HepG2 (cell line): ENCODE data around the gene EMC9. TPM values are rescaled to one million over a fixed set of nuclear protein-coding genes. Genes with fewer than 3 reads are reported as not detected.
A peak's percentile ranks its signal among the peaks of the same experiment; 100 is the strongest.

Experiments
- HNF4G ChIP-seq, 2 experiments: sonication (generic) in 1 of 2; formaldehyde crosslinking in 1 of 2; IDR thresholded peaks; 2 replicates each; pipeline versions ENCODE4 v1.4.0 to v1.6.1; 2011 to 2020; ENCODE audit warnings: borderline replicate concordance in 2 of 2, low read depth in 2 of 2, mild to moderate bottlenecking in 2 of 2, low read length in 1 of 2, missing genetic modification reagents in 1 of 2, moderate library complexity in 1 of 2
- HOXA9 ChIP-seq: sonication (generic); formaldehyde crosslinking; IDR thresholded peaks from 2 replicates; pipeline ENCODE4 v1.8.1; 2022; ENCODE audit warnings: missing genetic modification reagents, mild to moderate bottlenecking, moderate library complexity, borderline replicate concordance
- KAT7 ChIP-seq: IDR thresholded peaks from 2 replicates; pipeline ENCODE4 v1.6.1; 2018; ENCODE audit warnings: borderline replicate concordance, missing compliant biosample characterization
- MNT ChIP-seq: fragments of 450-650 bp; IDR thresholded peaks from 2 replicates; pipeline ENCODE4 v1.6.1; 2016
- NCOA5 ChIP-seq: sonication (generic); formaldehyde crosslinking; IDR thresholded peaks from 2 replicates; pipeline ENCODE4 v1.4.0; 2020; ENCODE audit warnings: missing genetic modification reagents
- NFE2 ChIP-seq: sonication (generic); formaldehyde crosslinking; IDR thresholded peaks from 2 replicates; pipeline ENCODE4 v1.4.0; 2020; ENCODE audit warnings: missing genetic modification reagents
- TAF15 ChIP-seq: fragments of 200-400 bp; formaldehyde crosslinking; IDR thresholded peaks from one replicate; pipeline ENCODE4 v1.6.1; 2018; ENCODE audit warnings: mild to moderate bottlenecking, low read depth, low read length; ENCODE audit not compliant: poor library complexity, severe bottlenecking
- TEAD3 ChIP-seq: optimal IDR thresholded peaks from 2 replicates; pipeline ENCODE3; 2016; ENCODE audit warnings: borderline replicate concordance
- TOPORS ChIP-seq: sonication (generic); formaldehyde crosslinking; IDR thresholded peaks from 2 replicates; pipeline ENCODE4 v1.8.0; 2023; ENCODE audit warnings: mild to moderate bottlenecking, missing genetic modification reagents
- YEATS4 ChIP-seq: sonication (generic); formaldehyde crosslinking; IDR thresholded peaks from 2 replicates; pipeline ENCODE4 v1.4.0; 2020; ENCODE audit warnings: missing genetic modification reagents, borderline replicate concordance
- ZNF124 ChIP-seq: sonication (generic); formaldehyde crosslinking; IDR thresholded peaks from 2 replicates; pipeline ENCODE4 v1.4.0; 2020; ENCODE audit warnings: missing genetic modification reagents
- ZNF281 ChIP-seq: sonication (generic); formaldehyde crosslinking; IDR thresholded peaks from 2 replicates; pipeline ENCODE4 v1.4.0; 2020; ENCODE audit warnings: missing genetic modification reagents, borderline replicate concordance
- ZNF674 ChIP-seq: sonication (generic); formaldehyde crosslinking; IDR thresholded peaks from 2 replicates; pipeline ENCODE4 v1.5.0; 2020; ENCODE audit warnings: low read depth, mild to moderate bottlenecking, missing genetic modification reagents
- ZNF710 ChIP-seq: sonication (generic); formaldehyde crosslinking; IDR thresholded peaks from 2 replicates; pipeline ENCODE4 v1.5.0; 2020; ENCODE audit warnings: mild to moderate bottlenecking, missing genetic modification reagents, borderline replicate concordance
- polyA plus RNA-seq, 8 experiments: library from polyadenylated mRNA; depleted of rRNA in 3 of 8; stranded (reverse) in 7 of 8; unstranded in 1 of 8; fragments of >200 nt; fragmentation: Illumina TruSeq in 4 of 8; extraction: Trizol in 4 of 8; gene quantifications; 2 replicates each; pipeline versions ENCODE4 v1.2.1 to v1.2.3, GENCODE V29; 2011 to 2016; ENCODE audit warnings: low read depth in 4 of 8, missing spikeins in 1 of 8, mixed read lengths in 1 of 8; ENCODE audit not compliant: insufficient read depth in 1 of 8
- total RNA-seq, 5 experiments: library from RNA; depleted of rRNA; stranded (reverse); fragments of >200 nt; fragmentation: Illumina TruSeq; extraction: Trizol; gene quantifications; 2 replicates each; pipeline ENCODE4 v1.2.3, GENCODE V29; 2016; ENCODE audit warnings: low read depth in 1 of 5

EMC9 gene
- total and polyA plus RNA-seq, 2 of the 13 experiments (the other 11 are each of a cell fraction or from before 2014, with no cell fraction given), result 60.5 to 78.7 TPM

- TF ChIP-seq ZNF710 (CRISPR knock-in tag), result peak; percentile 95
- peak; percentile 99 for TF ChIP-seq TOPORS (CRISPR knock-in tag)
- TF ChIP-seq HOXA9 (CRISPR knock-in tag), result no peak
- TF ChIP-seq MNT, result peak; percentile 100
- TF ChIP-seq KAT7 (CRISPR knock-in tag), result peak; percentile 99
- peak; percentile 99 for TF ChIP-seq ZNF674 (CRISPR knock-in tag)
- TF ChIP-seq ZNF124 (CRISPR knock-in tag), result no peak; the same call in none of the 2 replicates
- TF ChIP-seq TAF15, result peak; percentile 99
- TF ChIP-seq TEAD3 (CRISPR knock-in tag), result peak; percentile 72
- peak; percentile 92 for TF ChIP-seq ZNF281
- TF ChIP-seq NFE2 (CRISPR knock-in tag), result no peak
- TF ChIP-seq YEATS4 (CRISPR knock-in tag), result peak; percentile 100
- peak; percentile 18; the same call in 1 of the 2 replicates for TF ChIP-seq NCOA5
- TF ChIP-seq HNF4G (IDR thresholded peaks at IDR 0.05; ENCODE audit: borderline replicate concordance, low read depth, low read length), result peak; percentile 88
- peak; percentile 75 for TF ChIP-seq HNF4G (CRISPR knock-in tag; IDR thresholded peaks at IDR 0.05; ENCODE audit: borderline replicate concordance, low read depth)
These were observed 47.1 kb upstream of the EMC9 start, which contains the start of gene IPO4 (continued) for GRCh38 chr14:24188251-24189058.
